ENCODE measurements around the gene PIGZ.

Gene PIGZ, protein sequence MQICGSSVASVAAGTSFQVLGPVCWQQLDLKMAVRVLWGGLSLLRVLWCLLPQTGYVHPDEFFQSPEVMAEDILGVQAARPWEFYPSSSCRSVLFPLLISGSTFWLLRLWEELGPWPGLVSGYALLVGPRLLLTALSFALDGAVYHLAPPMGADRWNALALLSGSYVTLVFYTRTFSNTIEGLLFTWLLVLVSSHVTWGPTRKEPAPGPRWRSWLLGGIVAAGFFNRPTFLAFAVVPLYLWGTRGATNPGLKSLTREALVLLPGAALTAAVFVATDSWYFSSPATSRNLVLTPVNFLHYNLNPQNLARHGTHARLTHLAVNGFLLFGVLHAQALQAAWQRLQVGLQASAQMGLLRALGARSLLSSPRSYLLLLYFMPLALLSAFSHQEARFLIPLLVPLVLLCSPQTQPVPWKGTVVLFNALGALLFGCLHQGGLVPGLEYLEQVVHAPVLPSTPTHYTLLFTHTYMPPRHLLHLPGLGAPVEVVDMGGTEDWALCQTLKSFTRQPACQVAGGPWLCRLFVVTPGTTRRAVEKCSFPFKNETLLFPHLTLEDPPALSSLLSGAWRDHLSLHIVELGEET

DNA sequence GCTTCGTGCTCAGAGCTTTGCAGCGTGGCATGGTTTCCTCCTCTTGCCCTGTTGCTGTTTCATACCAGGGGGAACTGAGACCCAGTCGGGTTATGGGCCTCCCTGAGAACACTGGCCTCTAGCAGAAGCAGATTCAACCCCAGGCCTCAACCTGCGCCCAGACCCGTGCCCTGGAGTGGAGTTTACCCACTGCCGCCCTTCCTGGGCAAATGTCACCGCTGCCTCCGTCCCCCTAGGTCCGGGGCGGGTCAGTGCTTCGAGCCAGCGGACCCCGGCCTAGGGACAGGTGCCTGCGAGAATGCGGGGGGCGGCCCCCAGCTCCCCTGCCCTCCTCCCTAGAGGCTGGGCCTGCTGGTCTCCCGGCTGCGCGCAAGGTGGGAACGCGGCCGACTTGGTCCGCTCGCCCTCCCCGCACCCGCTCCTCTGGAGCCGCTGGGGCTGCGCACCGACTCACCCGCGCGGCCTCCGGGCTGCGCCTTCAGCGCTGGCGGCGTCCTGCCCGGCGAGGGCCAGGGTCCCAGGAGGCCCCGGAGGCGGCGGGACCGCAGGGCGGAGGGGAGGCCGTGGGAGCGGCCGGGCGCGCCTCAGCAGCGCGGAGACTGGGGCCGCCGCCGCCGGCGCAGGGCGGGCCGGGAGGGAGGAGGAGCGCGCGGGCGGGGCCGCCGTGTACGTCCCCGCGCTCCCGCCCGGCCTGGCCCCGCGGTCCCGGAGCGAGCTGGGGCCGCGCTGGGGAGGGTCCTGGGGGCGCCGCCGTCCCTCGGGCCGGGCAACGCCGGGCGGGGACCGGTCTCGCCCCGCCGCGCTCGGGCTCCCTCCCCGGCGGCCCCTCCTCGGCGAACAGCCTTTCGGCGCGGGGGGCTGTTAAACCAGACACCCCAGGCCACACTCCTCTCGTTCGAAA lies at the start of gene PIGZ:
Gene PIGZ, minus strand, starts transcription at position 601 of the 901 bp plus-strand sequence. CDS start 16,802 bp downstream, outside the sequence.
- peak; percentile 89 for DNase-seq (ENCODE audit: low spot score)

DNA sequence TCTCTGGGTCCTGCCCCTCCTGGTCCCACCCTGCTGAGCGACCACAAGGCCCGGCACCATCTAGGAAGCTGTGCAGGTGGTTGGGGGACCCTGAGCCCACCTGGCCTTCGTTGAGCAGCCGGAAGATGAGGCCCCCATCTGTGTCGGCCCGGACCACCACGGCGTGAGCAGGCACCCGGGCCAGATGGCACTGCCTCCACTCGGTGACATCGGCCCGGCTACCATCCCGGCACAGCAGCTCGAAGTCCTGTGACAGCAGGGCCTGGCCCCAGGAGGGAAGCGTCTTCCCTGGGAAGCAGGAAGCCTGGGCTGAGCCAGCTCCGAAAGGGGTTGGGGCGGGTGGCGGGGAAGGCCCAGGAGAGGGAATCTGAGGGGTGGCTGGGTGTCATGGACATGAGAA lies 48.4 kb upstream of the PIGZ start:
- no peak for DNase-seq (ENCODE audit: low spot score)

DNA sequence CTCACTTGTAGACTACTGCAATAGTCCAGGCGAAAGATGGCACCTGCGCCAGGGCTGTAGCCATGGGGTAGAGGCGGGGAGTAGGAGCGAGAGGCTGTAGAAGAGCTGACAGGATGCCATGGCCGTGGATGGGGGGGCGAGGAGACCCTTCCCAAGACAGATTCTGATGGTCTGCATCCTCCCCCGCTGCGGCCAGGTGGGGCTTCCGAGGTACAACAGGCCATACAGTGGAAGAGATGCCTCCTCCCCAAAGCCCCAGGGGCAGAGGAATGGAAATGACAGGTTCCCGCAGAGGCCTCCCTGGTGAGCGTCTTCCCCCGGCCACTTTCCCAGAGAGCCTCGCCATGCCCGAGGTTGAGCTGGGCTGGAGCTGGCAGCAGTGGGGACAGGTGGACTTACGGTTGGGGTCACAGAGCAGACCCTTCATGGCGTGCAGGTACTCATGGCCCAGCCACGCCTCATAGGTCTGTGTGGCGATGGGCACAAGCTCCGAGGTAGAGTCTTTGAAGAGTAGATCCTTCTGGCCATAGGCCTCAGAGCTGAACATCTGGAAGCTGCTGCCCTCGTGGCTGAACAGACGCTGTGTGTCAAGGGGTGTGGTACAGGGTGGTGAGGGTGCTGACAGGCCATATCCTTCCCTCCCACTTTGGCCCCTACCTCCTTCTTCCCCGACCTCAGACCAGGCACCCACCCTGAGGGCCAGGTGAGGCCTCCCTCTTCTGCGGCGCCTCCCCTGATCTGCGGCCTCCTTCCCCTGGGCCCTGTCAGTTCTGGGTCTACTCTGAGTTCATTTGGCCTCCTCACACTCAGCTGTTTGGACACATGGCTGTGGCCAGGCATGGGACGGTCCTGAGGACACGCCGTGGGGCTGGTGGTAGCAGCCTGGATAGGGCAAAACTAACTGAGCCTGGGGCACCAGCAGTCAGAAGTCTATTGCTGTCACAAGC lies 47.4 kb upstream of the PIGZ start:
- no peak for DNase-seq (ENCODE audit: low spot score)

DNA sequence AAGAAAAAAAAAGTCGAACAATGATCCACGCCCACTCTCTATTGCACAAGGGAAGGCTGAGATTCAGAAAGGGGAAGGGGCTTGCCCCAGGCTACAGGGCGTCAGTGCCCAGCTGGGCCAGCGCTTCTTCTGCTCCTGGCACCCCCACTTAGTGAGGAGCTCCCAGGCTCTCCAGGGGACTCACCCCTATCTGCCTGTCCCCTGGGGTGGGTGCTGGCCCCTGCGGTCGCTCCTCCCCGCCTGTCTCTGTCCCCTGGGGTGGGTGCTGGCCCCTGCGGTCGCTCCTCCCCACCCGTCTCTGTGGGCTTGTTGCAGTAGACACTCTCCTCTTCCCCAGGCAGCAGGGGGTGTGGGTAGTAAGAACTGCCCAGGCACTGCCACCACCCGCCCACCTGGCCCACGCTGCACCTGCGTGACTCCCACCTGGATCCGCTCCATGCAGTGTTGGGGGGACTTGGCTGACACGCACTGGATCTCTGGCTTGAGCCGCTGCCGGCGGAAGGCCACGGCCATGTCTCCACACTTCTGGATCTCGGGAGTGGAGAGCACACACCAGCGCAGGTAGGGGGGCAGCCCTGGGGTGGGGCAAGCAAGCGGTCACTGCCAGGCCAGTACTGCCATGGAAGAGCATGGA lies 46.4 kb upstream of the PIGZ start:
- no peak for DNase-seq (ENCODE audit: low spot score)

DNA sequence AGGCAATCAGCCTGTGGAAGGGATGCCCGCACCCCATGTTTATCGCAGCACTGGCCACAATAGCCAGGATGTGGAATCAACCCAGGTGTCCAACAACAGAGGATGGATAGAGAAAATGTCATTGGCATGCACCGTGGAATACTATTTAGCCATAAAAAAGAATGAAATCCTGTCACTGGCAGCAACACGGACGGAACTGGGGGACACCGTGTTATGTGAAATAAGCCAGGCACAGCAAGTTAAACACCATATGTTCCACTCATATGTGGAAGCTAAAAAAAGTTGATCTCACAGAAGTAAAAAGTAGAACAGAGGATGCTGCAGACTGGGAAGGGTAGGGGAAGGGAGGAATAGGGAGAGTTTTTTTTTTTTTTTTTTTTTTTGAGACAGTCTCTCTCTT lies 45.4 kb upstream of the PIGZ start:
- no peak for DNase-seq (ENCODE audit: low spot score)

DNA sequence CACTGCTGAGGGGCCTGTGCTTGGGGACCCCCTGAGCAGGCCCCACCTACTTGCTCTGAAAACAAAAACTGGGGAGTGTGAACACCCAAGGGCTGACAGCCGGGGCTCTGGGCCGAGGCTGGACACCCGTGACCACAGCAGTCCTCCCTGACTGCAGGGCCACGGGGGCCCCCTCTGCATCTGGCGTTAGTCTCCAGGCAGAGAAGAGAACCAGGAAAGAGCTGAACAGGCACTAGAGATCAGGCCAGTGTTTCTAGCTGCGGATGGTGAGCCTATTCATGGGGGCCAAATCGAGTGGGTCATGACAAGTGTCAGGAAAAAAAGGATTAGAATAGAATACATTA lies 43.9 kb upstream of the PIGZ start:
- no peak for DNase-seq (ENCODE audit: low spot score)

DNA sequence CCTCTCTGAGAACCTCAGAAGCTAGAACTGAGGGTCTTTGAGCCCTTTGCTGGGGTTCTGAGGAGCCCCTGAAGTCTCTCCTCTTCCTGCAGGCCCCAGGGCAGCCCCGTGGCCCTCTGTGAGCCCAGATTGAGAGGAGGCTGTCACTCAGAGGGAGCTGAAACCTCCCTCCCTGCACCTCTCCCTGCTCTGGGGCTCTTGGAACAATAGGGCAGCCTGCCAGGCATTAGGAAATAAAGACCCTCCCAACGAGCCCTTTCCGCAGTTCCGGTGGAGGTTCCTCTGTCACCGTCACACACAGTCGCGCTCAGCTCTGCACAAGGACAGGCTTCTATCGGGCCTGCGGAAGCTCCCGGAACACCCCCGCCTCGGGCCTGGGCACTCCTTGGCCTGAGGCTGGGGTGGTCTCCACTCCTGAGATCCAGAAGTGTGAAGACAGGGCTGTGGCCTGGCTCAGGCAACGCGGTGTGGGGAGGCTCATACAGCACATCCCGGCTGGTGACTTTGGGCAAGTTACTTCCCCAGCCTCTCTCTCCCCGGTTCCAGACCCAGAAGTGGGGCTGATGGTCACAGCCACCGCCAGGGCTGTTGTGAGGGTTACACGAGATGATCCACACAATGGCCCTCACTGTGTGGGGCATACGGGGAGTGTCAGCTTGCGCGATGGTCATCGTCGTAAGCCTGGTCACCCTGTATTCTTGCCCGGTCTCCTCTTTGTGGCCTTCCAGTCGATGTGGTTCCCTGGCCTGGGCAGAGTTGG lies 43.3 kb upstream of the PIGZ start:
- DNase-seq (ENCODE audit: low spot score), result no peak

DNA sequence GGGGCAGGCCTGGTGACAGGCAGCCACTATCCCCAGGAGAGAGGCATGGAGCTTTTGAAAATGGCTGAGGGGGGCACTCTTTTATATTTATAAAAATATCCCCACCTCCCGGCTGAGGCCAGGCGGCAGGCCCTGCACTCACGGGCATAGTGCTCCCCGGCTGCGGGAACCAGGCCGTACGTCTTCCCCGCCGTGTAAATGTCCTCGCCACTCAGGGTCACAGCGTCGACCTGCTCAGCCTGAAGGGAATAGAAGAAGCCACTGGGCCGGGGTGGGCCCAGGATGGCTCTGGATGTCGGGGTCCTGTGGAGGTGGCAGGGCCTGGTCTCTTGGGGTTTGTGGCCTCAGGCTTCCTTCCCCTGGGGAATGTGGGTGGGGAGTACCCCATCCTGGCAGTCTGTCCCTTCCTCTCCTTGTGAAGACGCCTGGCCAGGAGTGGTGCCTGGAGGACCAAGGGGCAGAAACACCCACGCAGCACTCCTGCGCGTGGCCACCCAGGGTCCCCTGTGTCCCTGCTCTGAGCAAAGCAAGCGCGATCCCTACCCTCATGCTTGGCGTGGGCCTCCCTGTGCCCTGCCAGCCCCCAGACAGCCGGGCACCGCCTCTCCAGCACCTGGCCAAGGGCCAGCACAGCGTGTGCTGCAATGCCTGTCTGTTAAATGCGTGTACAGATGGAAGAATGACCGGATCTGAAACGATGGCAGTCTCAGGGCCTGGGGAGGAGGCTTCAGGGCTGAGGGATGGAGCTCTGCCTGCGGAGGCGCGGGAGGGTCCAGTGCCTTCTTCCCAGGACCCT lies 42.1 kb upstream of the PIGZ start:
- DNase-seq (ENCODE audit: low spot score), result no peak

DNA sequence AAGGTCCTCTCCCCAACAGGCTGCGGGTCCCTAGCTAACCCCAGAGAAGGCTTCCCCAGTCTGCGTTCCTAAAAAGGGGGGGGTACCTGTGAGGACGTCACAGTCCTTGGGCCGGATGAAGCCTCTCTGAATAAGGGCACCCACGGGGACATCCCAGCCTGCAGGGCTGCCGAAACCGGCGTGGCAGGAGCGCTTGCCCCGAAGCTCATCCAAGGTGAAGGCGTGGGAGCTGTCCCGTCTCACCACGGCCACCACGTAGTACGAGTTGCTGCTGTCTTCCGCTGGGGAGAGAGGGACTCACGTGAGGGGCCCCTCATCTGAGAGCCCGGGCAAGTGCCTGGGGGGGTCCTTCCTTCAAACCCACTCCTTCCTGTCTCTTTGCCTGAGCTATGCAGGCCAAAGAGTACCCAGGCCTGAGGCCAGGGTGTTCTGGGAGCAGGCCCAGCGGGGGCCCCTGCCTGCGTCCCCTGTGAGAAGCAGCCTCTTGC lies 40.9 kb upstream of the PIGZ start:
- DNase-seq (ENCODE audit: low spot score), result no peak

DNA sequence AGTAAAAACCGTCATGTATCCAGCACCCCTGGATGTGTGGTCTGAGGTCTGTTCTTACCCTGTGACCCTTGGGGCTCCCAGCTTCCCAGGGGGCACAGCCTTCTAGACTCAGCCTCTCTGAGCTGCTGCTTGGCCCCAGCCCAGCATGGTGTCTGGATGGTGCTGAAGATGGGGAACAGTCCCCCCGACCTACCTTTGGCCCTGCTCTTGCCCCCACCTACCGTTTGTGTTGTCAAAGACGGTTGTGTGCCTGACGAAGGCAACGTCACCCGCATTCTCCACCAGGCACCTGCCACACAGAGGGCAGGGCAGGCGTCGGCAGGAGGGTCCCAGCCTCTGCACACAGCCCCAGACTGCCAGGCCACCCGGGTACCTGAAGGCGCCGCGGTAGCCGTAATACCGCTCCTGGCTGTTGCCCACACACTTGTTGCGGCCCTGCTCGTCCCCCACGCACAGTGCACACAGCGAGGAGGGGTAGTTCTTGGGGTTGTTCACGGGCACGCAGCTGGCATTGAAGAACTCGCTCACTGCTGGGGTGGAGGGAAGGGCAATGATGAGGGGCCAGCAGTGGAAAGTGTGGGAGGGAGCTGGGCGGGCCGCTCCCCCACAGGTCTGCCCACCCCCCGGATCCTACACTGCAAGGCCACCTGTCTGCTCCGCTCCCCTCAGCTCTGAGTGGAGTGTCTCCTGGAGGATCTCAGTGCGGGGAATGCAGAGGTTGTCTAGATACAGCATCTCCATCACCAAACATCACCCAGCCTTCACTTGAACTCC lies 40.0 kb upstream of the PIGZ start:
- no peak for DNase-seq (ENCODE audit: low spot score)

DNA sequence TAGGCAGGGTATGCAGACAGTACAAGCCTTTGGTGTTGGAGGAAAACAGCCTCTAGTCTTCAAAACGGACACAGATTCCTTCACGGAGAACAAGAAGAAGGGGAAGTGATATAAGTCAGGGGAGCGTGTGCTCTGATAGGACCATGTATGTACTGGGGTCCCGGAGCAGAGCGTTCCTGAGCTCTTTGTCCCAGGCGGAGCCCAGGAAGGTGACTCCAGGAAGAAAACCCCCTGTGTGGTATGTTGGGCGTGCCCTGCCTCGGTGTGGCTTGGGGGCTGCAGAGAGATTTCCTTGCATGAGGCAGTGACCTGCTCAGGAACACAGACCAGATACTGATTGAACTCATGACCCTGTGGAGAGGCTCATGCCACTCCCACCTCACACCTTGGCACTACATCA lies 39.3 kb upstream of the PIGZ start:
- DNase-seq (ENCODE audit: low spot score), result no peak

DNA sequence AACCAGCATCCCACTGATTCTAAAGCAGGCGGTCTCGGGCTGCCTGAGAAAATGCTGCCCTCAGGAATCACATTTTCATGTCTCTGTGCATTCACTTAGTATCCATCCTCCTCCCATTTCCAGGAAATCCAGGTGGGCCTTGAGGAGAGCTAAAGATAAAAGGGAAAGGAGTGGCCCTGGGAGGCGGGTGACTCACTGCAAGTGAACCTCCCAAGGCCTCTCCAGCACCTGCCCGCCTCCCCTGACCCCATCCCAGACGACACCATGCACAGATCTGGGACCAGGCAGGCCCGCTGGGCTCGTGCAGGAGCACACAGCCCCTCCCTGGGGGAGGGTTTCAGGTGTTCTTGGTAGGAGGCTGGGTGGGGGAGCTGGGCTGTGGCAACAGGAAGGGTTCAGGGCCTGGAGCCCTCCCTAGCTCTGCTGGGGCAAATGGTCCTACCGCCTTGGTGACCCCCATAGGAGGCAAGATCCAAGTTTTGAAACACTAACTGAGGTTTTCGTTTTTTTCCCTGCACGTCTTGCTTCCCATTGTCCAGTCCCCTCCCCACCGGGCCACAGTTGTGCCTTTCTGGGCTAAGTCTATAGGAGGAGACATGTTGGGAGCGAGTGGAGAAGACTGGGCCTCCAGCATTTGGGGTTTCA lies 38.8 kb upstream of the PIGZ start:
- DNase-seq (ENCODE audit: low spot score), result no peak

DNA sequence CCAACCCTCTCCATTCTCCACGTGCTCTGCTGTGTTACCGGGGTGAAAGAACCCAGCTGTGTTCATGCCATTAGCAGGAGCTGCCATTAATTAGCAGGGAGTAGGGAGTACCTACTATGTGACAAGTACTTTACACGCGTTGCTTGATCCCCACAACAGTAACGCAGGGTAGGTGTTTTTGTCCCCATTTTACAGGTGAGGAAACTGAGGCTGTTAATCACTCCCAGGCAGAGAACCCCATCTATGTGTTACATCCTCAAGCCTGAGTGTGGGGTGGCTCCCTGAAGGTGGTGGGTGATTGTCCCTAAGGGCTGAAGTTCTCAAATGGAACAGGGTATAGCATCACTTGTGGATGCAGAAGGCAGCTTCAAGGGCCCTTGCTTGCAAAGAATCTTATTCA lies 38.2 kb upstream of the PIGZ start:
- no peak for DNase-seq (ENCODE audit: low spot score)

DNA sequence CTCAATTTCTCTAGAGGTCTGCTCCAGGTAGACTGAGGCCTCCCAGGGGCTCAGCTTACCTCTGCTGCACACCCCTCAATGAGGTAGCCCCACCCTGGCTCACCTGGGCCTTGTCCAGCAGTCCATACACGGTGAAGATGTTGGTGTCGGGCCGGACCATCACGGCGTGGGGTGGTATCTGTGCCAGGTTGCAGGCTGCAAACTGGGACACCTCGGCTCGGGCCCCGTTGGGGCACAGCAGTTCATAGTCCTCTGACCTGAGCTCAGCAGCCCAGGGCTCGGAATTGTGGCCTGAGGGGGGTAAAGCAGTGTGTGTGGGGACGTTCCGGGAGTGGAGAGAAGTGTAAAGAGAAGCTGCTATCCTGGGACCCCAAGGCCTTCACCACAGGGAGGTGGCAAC lies 37.8 kb upstream of the PIGZ start:
- DNase-seq (ENCODE audit: low spot score), result no peak

DNA sequence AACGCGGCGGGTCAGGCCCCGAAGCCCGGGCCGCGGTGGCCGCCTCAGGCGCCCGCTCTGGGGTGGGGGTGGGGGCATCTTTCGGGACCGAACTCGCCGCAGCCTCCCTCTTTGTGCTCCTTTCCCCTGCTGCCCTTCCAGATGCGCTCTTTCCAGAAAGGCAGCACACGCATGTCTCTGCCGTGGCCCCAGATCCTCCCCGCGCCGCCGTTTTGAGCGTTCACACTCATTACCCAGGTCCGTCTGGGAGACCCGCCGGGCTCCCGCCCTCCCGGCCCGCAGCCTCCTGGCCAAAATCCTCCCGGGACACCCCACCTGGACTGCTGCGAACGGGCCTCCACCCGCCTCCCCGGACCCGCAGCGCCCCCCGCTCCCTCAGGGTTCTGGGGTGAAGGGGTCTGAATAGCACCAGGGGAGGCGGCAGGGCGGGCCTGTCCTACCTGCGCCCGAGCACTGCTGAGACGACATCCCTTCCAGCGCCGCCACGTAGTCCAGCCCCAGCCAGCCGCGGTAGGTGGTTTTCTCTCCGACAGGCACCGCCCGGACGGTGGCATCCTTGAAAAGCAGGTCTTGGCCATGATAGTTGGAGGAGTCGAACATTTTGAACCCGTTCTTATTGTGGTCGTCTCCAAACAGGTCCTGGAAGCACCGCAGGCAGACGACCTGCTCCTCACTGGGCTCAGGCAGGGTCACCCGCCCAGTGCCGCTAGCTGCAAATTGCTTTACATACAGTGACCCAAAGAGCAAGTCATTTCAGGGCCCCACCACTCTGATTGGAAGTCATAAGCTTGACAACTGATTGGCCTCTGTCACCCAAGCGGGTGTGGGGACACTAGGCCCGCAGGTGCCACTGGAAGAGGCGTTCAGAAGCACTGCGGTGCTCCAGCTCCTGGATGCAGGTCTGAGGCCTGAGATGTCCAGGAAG lies 35.1 kb upstream of the PIGZ start:
- DNase-seq (ENCODE audit: low spot score), result no peak

DNA sequence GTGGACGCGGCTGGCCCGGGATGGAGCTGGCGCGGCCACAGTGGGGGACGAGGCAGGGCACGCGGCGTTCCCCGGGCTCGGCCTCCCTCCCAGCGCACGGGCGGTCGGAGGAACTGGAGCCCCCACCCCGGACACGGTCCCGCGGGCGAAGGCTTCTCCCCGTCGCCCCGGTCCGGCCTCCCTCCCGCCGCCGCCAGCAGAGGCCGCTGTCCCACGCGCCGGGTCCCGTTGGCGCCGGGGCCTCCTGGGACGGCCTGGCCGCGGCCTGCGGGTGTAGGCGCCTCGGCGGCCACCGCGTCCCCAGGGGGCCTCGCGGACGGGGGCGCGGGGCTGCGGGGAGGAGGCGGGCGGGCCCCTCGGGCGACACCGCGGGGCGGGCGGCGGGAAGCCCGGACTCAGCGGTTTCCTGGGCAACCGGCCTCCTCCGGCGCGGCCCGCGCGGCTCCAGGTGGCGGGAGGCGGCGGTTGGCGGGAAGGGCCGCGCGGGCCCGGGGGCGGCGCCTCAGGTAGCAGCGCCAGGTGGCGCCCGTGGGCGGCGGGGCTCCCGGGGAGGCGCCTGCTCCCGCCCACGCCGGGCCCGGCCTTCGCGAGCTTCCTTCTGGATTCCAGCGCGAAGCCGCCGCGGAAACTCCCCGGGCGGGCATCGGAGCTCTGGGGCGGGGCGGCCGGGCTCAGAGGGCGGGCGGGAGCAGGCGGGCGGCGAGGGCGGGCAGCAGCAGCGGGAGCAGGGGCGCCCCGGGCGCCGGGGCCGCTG lies 34.2 kb upstream of the PIGZ start:
- peak; percentile 96 for DNase-seq (ENCODE audit: low spot score)
